Measurements from ENCODE around the gene UXS1.
A peak's percentile ranks its signal among the peaks of the same experiment; 100 is the strongest.

UXS1 gene

GRCh38 chr2:106187273-106187891, 6.7 kb downstream of the UXS1 start:
- peak; percentile 43 to 65 (median 53) for DNase-seq

GRCh38 chr2:106185475-106186184, 8.5 kb downstream of the UXS1 start:
- DNase-seq = no peak

DNA sequence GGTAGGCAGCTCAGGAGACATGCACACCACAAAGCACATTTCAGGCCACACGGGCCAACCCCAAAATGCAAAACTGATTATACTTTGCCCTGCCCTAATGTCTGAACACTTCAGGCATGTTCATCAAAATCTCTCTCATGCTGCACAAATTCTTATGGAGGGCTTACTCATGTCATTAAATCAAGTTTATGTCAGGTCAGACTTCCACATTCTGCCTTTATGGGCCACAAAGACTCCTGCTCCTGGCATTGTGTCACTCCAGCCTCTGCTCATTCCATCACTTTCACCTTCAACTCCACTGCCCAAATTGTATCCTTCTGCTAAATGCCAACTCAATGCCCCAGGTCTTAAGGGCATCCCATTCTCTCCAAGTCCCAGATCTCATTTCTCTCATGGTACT, 9.2 kb downstream of the UXS1 start:
- peak in 1 of 3 donors; percentile 24 for DNase-seq

- no peak for DNase-seq
Observed at GRCh38 chr2:106184394-106184793, 9.7 kb downstream of the UXS1 start.

GRCh38 chr2:106183101-106183696, 10.9 kb downstream of the UXS1 start:
- no peak for DNase-seq

DNA sequence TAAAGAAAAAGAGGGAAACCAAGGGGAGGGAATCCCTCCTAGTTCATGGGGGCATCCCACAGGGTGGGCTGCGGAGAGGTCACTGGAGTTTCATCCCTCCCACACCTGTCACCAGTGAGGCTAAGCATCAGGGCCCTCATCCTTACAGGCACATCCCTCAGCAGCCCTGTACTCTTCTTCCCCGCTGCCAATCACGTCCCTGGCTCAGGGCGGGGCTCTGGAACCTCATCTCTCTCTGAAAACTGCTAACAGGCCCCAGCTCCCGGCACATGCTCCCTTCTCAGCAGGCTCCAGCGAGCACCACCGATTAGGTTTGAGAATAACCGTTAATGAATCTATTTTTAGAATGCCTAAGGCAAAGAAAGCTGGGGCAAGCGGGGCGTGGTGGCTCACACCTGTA, 13.0 kb downstream of the UXS1 start:
- DNase-seq = no peak

GRCh38 chr2:106180602-106181001, 13.5 kb downstream of the UXS1 start:
- no peak for DNase-seq

- DNase-seq = no peak
Observed at GRCh38 chr2:106178716-106179115, 15.4 kb downstream of the UXS1 start.

GRCh38 chr2:106177581-106177980, 16.5 kb downstream of the UXS1 start:
- no peak for DNase-seq

- DNase-seq = no peak
Observed at GRCh38 chr2:106176446-106177099, 17.5 kb downstream of the UXS1 start.

DNA sequence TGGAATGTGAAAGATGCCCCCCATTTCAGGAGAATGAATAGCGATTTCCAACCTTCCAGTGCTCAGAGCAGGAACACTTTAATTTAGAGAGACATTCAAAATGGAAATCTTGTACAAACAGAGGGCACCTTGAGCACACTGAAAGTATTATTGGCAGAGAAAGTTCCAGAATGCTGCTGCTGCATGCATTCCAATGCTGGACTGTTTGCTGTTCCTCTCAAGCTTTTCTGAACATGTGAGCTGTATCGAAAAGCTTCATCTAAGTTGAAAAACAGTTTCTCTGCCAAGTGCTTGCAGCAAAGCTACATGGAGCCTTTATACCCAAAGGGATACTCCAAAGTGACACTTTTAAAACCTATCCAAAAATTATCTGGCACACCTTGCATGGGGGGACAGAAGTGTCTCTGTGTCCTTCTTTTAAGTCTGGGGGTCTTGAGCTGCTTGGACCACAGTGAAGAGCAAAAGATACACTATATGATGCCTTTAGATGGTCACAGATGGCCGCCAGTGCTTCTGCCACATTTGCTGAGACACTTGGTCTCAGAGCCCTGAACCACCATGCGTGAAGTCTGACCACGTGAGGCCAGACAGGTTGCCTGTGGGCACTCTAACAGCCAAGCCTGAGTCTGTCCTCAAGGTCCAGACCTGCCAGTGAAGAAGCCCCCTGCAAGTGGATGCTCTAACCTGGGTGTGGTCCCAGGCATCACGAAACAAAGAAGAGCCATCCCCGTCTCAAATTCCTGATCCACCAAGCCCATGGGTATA, 18.8 kb downstream of the UXS1 start:
- DNase-seq = no peak

DNA sequence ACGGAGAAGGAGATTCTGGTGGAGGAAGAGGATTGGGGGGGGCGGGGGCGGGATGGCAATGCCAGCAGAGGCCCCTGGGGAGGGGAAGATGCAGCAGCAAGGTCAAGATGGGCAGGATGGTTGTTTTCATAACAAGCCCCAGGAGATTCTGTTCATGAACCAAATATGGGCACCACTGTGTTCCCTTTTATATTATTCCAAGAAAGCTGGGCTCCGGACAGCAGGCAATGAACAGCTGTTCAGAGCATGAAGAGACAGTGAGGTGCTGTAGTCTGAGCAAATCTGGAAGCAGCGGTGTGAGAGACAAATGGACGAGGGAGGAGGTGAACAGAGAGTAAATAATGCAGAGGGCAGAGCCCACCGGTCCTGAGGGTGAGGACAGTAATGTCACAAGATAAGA, 20.0 kb downstream of the UXS1 start:
- no peak for DNase-seq

DNA sequence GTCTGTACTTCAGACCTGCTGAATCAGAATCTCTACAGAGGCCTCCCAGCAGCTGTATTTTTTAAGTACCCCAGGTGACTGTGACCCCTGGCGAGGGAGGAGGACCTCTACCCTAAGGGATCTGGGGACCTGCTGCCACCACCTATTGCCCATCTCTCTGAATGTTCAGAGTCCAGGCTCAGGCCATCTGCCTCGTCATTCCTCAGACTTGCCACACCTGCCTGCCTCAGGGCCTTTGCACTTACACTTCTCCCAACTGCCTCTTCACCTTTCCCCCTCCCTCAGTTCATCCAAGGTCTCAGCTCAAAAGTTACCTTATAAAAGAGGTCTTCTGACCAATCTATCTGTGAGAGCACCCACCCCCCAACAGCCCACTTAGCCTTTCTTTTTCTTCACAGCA, 21.5 kb downstream of the UXS1 start:
- no peak for DNase-seq

DNA sequence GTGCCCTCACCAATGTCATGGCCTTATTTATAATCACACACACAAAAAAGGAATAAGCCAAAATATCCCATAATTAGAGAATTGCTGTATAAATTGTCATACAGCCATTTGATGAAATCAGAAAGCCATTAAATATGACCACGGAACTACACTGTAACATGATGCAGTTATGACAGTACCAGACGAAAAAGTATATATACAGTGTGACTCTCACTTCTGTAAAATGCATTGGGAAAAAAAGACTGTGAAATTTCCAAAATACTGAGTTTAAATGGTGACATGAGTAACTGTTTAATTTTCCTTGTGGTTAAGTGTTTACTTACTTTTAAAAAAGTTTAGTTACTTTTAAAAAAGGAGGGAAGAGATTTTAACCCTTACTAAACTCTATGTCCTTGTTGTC, 25.4 kb downstream of the UXS1 start:
- peak in 2 of 3 donors; percentile 33 to 52 for DNase-seq

DNA sequence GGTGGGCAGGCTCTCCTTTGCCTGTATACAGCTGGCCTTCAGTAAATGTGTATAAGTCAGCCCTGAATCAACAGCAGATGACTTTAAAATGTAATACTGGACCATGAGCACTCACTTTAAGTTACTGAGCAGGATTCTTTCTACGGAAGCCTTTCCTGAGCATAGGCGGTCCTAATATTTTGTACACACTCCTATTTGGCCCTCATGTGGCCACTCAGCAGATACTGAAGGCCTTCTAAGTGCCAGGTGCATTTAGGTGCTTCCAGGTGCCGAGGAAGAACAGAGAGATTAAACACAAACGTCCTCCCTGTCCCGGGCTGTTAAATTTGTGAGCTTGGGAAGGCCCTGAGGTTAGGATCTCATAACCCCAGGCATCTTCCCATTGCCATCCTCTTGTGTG, 27.0 kb downstream of the UXS1 start:
- no peak for DNase-seq

DNA sequence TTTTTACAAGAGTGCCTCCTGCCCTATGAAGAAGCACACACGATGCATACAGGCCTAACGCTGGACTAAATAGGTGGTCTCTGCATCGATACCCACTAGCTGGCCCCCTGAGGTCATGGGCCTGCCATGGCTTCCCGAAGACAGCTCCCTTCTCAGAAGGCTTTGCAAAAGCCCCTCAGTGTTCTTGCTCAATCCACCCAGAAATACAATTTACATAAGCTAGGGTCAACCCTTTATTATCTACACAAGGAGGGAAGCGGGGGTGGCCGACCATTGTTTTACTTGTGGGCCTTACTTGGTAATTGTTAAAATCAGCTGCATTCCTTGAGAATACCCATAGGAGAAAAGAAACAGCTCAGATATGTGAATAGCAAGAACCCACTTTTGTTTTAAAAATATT, 28.5 kb downstream of the UXS1 start:
- no peak for DNase-seq

DNA sequence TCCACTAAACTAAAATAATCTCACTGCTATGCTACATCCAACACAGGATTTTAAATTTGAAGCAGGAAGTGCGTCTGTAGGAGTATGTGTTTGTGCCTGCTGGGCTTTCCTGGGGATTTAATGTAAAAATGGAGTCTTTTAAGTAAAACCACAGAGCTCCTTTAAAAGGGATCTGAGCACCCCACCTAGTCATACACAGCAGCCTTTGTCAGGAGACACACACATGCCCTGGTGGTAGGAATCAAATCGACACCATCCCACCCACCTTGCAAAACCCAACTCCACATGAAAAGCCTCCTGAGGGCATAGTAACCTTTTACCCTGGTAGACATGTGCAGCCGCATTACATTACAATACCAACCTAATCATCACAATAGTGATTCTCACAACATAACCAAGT, 29.1 kb downstream of the UXS1 start:
- no peak for DNase-seq

- no peak for DNase-seq
Observed at GRCh38 chr2:106163948-106164545, 30.1 kb downstream of the UXS1 start.

DNA sequence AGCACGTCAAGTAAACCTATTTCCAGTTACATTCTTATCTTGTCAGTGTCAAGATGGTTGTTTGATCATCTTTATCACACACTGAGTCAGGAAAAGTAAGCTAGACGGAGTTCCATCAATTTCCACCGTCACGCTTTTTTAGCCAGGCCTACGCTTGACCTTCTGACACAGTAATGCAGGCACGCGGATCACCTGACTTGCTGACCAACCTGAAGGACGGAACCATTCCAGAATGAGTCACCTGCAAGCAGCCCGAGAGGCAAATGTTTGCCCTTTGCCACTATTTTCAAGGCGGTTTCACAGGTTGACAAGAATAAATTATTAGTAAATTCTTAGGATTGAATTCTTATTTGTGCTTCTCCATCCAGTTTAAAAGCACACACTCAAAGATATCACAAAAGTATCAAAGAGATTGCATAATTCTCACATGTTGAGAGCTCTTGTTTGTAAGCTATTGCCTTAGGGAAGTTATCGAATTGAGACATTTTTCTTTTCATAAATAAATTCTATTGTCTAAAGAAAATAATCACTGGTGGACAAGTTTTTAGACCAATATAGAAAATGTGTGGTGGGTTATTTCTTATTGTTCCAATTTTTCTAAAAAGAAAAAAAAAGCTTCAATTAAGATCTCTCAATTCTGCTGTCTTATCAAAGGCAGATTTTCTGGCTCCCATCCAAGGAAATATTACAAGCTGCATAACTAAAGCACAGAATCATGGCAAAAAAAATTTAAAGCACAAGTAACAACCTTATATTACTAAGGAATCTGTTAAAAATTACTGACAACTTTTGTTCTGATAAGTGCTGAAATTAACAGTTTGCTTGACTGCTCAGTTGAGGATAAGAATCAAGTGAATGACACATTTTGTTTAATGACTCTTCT, 31.9 kb downstream of the UXS1 start:
- no peak for DNase-seq

DNA sequence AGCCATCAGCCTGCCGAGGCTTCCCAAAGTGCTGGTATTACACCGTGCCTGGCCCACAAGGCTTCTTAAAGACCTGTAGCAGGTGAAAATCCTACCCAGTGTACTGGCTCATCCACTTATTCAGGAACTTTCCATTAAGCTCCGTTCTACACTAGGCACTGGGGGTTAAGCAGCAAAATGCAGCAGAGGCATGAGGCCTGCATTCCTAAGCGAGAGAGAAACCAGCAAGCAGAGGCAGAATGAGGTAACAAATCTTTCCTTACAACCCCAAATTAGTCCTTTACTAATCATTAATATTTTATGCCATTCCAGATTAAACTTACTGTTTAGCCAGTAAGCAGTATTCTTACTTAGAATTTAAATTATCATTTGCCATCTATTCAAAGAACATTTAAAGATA, 32.8 kb downstream of the UXS1 start:
- DNase-seq = no peak

DNA sequence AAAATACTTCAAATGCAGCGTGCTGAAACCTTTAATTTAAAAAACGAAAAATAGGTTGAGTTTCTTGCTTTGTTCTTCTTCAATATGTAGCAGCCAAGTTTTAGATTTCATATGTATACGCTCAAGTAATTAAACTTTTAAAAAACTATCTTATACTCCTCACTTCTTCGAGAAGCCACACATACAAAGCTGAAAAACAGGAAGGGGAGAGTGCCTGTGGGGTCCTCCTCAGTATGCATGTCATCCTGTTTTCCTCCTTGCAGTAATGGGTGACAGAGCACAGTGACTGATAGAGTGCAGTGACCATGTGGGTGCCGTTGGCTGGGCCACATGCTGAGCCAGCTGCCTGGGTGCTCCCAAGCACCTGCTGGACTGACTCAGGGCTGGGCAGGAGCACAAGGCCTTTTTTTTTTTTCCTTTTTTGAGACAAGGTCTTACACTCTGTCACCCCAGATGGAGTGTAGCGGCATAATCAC, 33.3 kb downstream of the UXS1 start:
- DNase-seq = peak; percentile 43 to 46 (median 44)

Measured in suppressor macrophage treated with lipopolysaccharide for 1 hour (primary cell).